HepG2 (cell line): Measurements from ENCODE around the gene LTB4R. TPM values are rescaled to one million over a fixed set of nuclear protein-coding genes. Genes with fewer than 3 reads are reported as not detected.
A peak's percentile ranks its signal among the peaks of the same experiment; 100 is the strongest.

Experiments used
- CCDC6 ChIP-seq: sonication (generic); formaldehyde crosslinking; IDR thresholded peaks from 2 replicates; pipeline ENCODE4 v1.8.1; 2022; ENCODE audit warnings: mild to moderate bottlenecking, missing genetic modification reagents, moderate library complexity
- GATAD1 ChIP-seq: IDR thresholded peaks from 2 replicates; pipeline ENCODE4 v1.6.1; 2016; ENCODE audit warnings: missing genetic modification reagents, missing compliant biosample characterization
- MXI1 ChIP-seq: IDR thresholded peaks from 3 replicates; pipeline ENCODE4 v1.6.1; 2012; ENCODE audit warnings: low read depth, low read length, inconsistent platforms, borderline replicate concordance
- PHF20 ChIP-seq: sonication (generic); formaldehyde crosslinking; IDR thresholded peaks from 2 replicates; pipeline ENCODE4 v1.5.0; 2020; ENCODE audit warnings: mild to moderate bottlenecking, missing genetic modification reagents
- PHF5A ChIP-seq: IDR thresholded peaks from one replicate; pipeline ENCODE4 v1.6.1; 2018; ENCODE audit warnings: low read depth, missing genetic modification reagents; ENCODE audit not compliant: unreplicated experiment
- SKI ChIP-seq: fragments of 450-650 bp; IDR thresholded peaks from one replicate; pipeline ENCODE4 v1.6.1; 2018; ENCODE audit warnings: mild to moderate bottlenecking; ENCODE audit not compliant: partially characterized antibody
- SP4 ChIP-seq: sonication (generic); formaldehyde crosslinking; IDR thresholded peaks from 2 replicates; pipeline ENCODE4 v1.8.1; 2023; ENCODE audit warnings: mild to moderate bottlenecking, missing genetic modification reagents
- ZC3H13 ChIP-seq: sonication (generic); formaldehyde crosslinking; IDR thresholded peaks from 2 replicates; pipeline ENCODE4 v1.8.1; 2023; ENCODE audit warnings: mild to moderate bottlenecking, missing genetic modification reagents, moderate library complexity
- ZNF207 ChIP-seq: fragments of 450-650 bp; IDR thresholded peaks from 2 replicates; pipeline ENCODE4 v1.6.1; 2016; ENCODE audit warnings: antibody characterized with exemption, borderline replicate concordance
- ZNF567 ChIP-seq: sonication (generic); formaldehyde crosslinking; IDR thresholded peaks from 2 replicates; pipeline ENCODE4 v1.8.1; 2023; ENCODE audit warnings: mild to moderate bottlenecking, missing genetic modification reagents, borderline replicate concordance
- ZNF572 ChIP-seq: sonication (generic); formaldehyde crosslinking; IDR thresholded peaks from 2 replicates; pipeline ENCODE4 v1.5.1; 2020; ENCODE audit warnings: mild to moderate bottlenecking, missing genetic modification reagents
- ZNF768 ChIP-seq: sonication (generic); formaldehyde crosslinking; IDR thresholded peaks from 2 replicates; pipeline ENCODE4 v1.4.0; 2020; ENCODE audit warnings: missing genetic modification reagents
- ZNF772 ChIP-seq: sonication (generic); formaldehyde crosslinking; IDR thresholded peaks from 2 replicates; pipeline ENCODE4 v1.5.0; 2020; ENCODE audit warnings: mild to moderate bottlenecking, missing genetic modification reagents
- ZSCAN29 ChIP-seq: sonication (generic); formaldehyde crosslinking; conservative IDR thresholded peaks from 2 replicates; pipeline ENCODE4 v1.4.0; 2020; ENCODE audit warnings: mild to moderate bottlenecking, missing genetic modification reagents
- ZSCAN9 ChIP-seq: IDR thresholded peaks from 2 replicates; pipeline ENCODE4 v1.6.1; 2016; ENCODE audit warnings: borderline replicate concordance
- polyA plus RNA-seq, 8 experiments: library from polyadenylated mRNA; depleted of rRNA in 3 of 8; stranded (reverse) in 7 of 8; unstranded in 1 of 8; fragments of >200 nt; fragmentation: Illumina TruSeq in 4 of 8; extraction: Trizol in 4 of 8; gene quantifications; 2 replicates each; pipeline versions ENCODE4 v1.2.1 to v1.2.3, GENCODE V29; 2011 to 2016; ENCODE audit warnings: low read depth in 4 of 8, missing spikeins in 1 of 8, mixed read lengths in 1 of 8; ENCODE audit not compliant: insufficient read depth in 1 of 8
- total RNA-seq, 5 experiments: library from RNA; depleted of rRNA; stranded (reverse); fragments of >200 nt; fragmentation: Illumina TruSeq; extraction: Trizol; gene quantifications; 2 replicates each; pipeline ENCODE4 v1.2.3, GENCODE V29; 2016; ENCODE audit warnings: low read depth in 1 of 5
- TF ChIP-seq, protein P1 (sequence below): sonication (generic); formaldehyde crosslinking; IDR thresholded peaks from 2 replicates; pipeline ENCODE4 v1.4.0; 2020; ENCODE audit warnings: missing genetic modification reagents
- TF ChIP-seq, protein P2 (sequence below): sonication (generic); formaldehyde crosslinking; IDR thresholded peaks from 2 replicates; pipeline ENCODE4 v1.4.0; 2020; ENCODE audit warnings: mild to moderate bottlenecking, missing genetic modification reagents
- TF ChIP-seq, protein P3 (sequence below): sonication (generic); formaldehyde crosslinking; IDR thresholded peaks from 2 replicates; pipeline ENCODE4 v1.5.0; 2020; ENCODE audit warnings: missing genetic modification reagents, mild to moderate bottlenecking, borderline replicate concordance
- TF ChIP-seq, protein P4 (sequence below): sonication (generic); formaldehyde crosslinking; conservative IDR thresholded peaks from 2 replicates; pipeline ENCODE4 v1.4.0; 2020; ENCODE audit warnings: missing genetic modification reagents
- TF ChIP-seq, protein P5 (sequence below): sonication (generic); formaldehyde crosslinking; IDR thresholded peaks from 2 replicates; pipeline ENCODE4 v1.8.1; 2023; ENCODE audit warnings: missing genetic modification reagents, inconsistent platforms, borderline replicate concordance
- TF ChIP-seq, protein P6 (sequence below): sonication (generic); formaldehyde crosslinking; IDR thresholded peaks from 2 replicates; pipeline ENCODE4 v1.4.0; 2020; ENCODE audit warnings: missing genetic modification reagents, borderline replicate concordance

The LTB4R gene
- total and polyA plus RNA-seq, 2 of the 13 experiments (the other 11 are each of a cell fraction or from before 2014, with no cell fraction given) = 3.2 to 8.2 TPM

DNA sequence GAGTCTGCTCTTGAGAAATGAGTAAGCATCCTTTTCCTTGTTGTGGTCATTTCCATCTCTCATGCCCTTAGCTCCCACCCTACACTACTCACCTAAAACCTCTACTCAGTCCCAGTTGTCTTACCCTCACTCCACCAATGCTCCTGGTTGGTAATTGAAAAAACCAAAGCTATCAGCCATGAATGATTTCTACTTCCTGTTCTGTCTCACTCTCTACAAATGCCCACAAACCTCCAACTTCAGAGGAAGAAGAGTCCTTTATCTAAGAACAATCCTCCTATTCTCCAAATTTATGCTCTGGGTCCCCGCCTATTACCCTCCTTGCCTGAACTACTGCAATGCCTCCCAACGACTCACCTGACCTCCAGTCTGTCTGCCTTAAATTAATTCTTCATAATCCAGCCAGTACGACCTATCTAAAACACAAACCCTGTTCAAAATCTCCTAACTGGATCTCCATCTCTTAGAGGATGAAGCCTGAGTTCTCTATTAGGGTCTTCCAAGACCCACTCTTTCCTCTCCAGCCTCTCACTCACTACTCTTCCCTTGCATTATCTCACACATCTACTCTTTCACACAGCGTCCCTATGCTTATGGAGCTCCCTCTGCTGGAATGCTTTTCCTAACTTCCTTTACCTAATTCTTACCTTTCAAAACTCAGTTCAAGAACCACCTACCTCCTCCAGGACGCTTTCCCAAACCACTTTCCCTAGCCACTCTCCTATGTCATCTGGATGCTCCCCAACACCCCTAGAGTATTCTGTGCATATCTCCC, 13.9 kb upstream of the LTB4R start (continued):
- TF ChIP-seq, protein P1, sequence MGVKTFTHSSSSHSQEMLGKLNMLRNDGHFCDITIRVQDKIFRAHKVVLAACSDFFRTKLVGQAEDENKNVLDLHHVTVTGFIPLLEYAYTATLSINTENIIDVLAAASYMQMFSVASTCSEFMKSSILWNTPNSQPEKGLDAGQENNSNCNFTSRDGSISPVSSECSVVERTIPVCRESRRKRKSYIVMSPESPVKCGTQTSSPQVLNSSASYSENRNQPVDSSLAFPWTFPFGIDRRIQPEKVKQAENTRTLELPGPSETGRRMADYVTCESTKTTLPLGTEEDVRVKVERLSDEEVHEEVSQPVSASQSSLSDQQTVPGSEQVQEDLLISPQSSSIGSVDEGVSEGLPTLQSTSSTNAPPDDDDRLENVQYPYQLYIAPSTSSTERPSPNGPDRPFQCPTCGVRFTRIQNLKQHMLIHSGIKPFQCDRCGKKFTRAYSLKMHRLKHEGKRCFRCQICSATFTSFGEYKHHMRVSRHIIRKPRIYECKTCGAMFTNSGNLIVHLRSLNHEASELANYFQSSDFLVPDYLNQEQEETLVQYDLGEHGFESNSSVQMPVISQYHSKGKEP (CRISPR knock-in tag) = no peak
- no peak for TF ChIP-seq PHF5A (CRISPR knock-in tag)
- peak; percentile 30; the same call in 1 of the 2 replicates for TF ChIP-seq ZNF567 (CRISPR knock-in tag)
- no peak for TF ChIP-seq SKI
- peak; percentile 60; the same call in 1 of the 2 replicates for TF ChIP-seq ZSCAN9 (CRISPR knock-in tag)
- TF ChIP-seq, protein P2, sequence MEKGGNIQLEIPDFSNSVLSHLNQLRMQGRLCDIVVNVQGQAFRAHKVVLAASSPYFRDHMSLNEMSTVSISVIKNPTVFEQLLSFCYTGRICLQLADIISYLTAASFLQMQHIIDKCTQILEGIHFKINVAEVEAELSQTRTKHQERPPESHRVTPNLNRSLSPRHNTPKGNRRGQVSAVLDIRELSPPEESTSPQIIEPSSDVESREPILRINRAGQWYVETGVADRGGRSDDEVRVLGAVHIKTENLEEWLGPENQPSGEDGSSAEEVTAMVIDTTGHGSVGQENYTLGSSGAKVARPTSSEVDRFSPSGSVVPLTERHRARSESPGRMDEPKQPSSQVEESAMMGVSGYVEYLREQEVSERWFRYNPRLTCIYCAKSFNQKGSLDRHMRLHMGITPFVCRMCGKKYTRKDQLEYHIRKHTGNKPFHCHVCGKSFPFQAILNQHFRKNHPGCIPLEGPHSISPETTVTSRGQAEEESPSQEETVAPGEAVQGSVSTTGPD (CRISPR knock-in tag) = no peak
- peak; percentile 77; the same call in 1 of the 2 replicates for TF ChIP-seq GATAD1
- TF ChIP-seq ZC3H13 (CRISPR knock-in tag) = no peak
- TF ChIP-seq SP4 (CRISPR knock-in tag) = no peak
- TF ChIP-seq CCDC6 = no peak
- no peak for TF ChIP-seq ZNF207
- peak; percentile 40; the same call in 1 of the 3 replicates for TF ChIP-seq MXI1
- 0 out of 2 replicates have a peak, but pooled peaks have one; percentile 73 for TF ChIP-seq ZSCAN29 (CRISPR knock-in tag)
- no peak for TF ChIP-seq ZNF772 (CRISPR knock-in tag)
- TF ChIP-seq ZNF768 (CRISPR knock-in tag) = no peak
- TF ChIP-seq, protein P3, sequence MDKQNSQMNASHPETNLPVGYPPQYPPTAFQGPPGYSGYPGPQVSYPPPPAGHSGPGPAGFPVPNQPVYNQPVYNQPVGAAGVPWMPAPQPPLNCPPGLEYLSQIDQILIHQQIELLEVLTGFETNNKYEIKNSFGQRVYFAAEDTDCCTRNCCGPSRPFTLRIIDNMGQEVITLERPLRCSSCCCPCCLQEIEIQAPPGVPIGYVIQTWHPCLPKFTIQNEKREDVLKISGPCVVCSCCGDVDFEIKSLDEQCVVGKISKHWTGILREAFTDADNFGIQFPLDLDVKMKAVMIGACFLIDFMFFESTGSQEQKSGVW (CRISPR knock-in tag) = 0 out of 2 replicates have a peak, but pooled peaks have one; percentile 65
- TF ChIP-seq, protein P4, sequence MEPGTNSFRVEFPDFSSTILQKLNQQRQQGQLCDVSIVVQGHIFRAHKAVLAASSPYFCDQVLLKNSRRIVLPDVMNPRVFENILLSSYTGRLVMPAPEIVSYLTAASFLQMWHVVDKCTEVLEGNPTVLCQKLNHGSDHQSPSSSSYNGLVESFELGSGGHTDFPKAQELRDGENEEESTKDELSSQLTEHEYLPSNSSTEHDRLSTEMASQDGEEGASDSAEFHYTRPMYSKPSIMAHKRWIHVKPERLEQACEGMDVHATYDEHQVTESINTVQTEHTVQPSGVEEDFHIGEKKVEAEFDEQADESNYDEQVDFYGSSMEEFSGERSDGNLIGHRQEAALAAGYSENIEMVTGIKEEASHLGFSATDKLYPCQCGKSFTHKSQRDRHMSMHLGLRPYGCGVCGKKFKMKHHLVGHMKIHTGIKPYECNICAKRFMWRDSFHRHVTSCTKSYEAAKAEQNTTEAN = 0 out of 2 replicates have a peak, but pooled peaks have one; percentile 10
- no peak for TF ChIP-seq ZNF572
- TF ChIP-seq, protein P5, sequence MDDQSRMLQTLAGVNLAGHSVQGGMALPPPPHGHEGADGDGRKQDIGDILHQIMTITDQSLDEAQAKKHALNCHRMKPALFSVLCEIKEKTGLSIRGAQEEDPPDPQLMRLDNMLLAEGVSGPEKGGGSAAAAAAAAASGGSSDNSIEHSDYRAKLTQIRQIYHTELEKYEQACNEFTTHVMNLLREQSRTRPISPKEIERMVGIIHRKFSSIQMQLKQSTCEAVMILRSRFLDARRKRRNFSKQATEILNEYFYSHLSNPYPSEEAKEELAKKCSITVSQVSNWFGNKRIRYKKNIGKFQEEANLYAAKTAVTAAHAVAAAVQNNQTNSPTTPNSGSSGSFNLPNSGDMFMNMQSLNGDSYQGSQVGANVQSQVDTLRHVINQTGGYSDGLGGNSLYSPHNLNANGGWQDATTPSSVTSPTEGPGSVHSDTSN (CRISPR knock-in tag) = no peak
- TF ChIP-seq, protein P6, sequence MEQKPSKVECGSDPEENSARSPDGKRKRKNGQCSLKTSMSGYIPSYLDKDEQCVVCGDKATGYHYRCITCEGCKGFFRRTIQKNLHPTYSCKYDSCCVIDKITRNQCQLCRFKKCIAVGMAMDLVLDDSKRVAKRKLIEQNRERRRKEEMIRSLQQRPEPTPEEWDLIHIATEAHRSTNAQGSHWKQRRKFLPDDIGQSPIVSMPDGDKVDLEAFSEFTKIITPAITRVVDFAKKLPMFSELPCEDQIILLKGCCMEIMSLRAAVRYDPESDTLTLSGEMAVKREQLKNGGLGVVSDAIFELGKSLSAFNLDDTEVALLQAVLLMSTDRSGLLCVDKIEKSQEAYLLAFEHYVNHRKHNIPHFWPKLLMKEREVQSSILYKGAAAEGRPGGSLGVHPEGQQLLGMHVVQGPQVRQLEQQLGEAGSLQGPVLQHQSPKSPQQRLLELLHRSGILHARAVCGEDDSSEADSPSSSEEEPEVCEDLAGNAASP (CRISPR knock-in tag) = peak; percentile 31; the same call in 1 of the 2 replicates
- no peak for TF ChIP-seq PHF20 (CRISPR knock-in tag)
